GM06990 (cell line): ENCODE results near the gene EBNA1BP2.

ENCODE experiments used
- DNase-seq: peaks from one replicate; pipeline ENCODE4 v3.0.0-alpha.2; 2011; ENCODE audit not compliant: insufficient read length; ENCODE audit errors: extremely low read depth
- H3K27me3 ChIP-seq: replicated peaks from 2 replicates; pipeline ENCODE4 v1.6.0; 2011; ENCODE audit warnings: low read length; ENCODE audit not compliant: control insufficient read depth, insufficient read depth
- H3K36me3 ChIP-seq: 2 replicates; pipeline ENCODE4 v1.5.1; 2011; ENCODE audit warnings: low read length; ENCODE audit not compliant: control insufficient read depth, insufficient read depth
- H3K4me3 ChIP-seq: replicated peaks from 2 replicates; pipeline ENCODE4 v1.5.1; 2011; ENCODE audit warnings: low read depth, mild to moderate bottlenecking, control low read depth, low read length
- CTCF ChIP-seq: IDR thresholded peaks from 2 replicates; pipeline ENCODE4 v1.5.1; 2011; ENCODE audit warnings: low read length, control low read depth, mild to moderate bottlenecking, inconsistent platforms; ENCODE audit not compliant: insufficient read depth, poor library complexity, severe bottlenecking

The EBNA1BP2 gene

GRCh38 chr1:43137445-43138052 lies 34.5 kb downstream of the EBNA1BP2 start:
- no peaks in the 10 kb centered on the region for H3K36me3 ChIP-seq

GRCh38 chr1:43135857-43136781 lies 36.0 kb downstream of the EBNA1BP2 start:
- no peak for DNase-seq
- Histone ChIP-seq H3K27me3 (no peaks in the 10 kb centered on the region), H3K4me3 (no peak overlapping the region), H3K36me3 (no peaks in the 10 kb centered on the region)
- TF ChIP-seq CTCF = no peak

More at GRCh38 chr1:43137445-43138052, 34.5 kb downstream of the EBNA1BP2 start:
- Histone ChIP-seq H3K27me3 (no peaks in the 10 kb centered on the region), H3K4me3 (no peak overlapping the region)
- DNase-seq = no peak
- no peak for TF ChIP-seq CTCF

- TF ChIP-seq CTCF = no peak
- no peaks in the 10 kb centered on the region for H3K36me3 ChIP-seq
- no peak overlapping the region for H3K4me3 ChIP-seq
- no peak for DNase-seq
- no peaks in the 10 kb centered on the region for H3K27me3 ChIP-seq
These were observed 37.5 kb downstream of the EBNA1BP2 start for GRCh38 chr1:43134640-43135039.

GRCh38 chr1:43134068-43134467 lies 38.0 kb downstream of the EBNA1BP2 start:
- TF ChIP-seq CTCF = no peak
- DNase-seq = no peak
- H3K27me3 ChIP-seq = no peaks in the 10 kb centered on the region
- H3K36me3 ChIP-seq = no peaks in the 10 kb centered on the region
- H3K4me3 ChIP-seq = no peak overlapping the region

- H3K4me3 ChIP-seq = no peak overlapping the region
- no peaks in the 10 kb centered on the region for H3K27me3 ChIP-seq
- TF ChIP-seq CTCF = no peak
- DNase-seq = no peak
- H3K36me3 ChIP-seq = no peaks in the 10 kb centered on the region
These were observed 42.7 kb downstream of the EBNA1BP2 start for GRCh38 chr1:43129426-43129825.
